Upper lobe of left lung (tissue), 6 donors: ENCODE results near the gene AKTIP. TPM values are rescaled to one million over a fixed set of nuclear protein-coding genes. Genes with fewer than 3 reads are reported as not detected.

Source experiments
- ATAC-seq, 2 donors: fragments of 200-7000 bp; cut with Tn5 transposase; one replicate each; pipeline ENCODE4 v1.9.1; 2022; ENCODE audit warnings: mild to moderate bottlenecking in 2 of 2, moderate library complexity in 2 of 2; ENCODE audit not compliant: low FRiP score in 2 of 2
- DNase-seq, 2 donors: peaks; one replicate each; pipeline ENCODE4 v3.0.0-alpha.2; 2019 to 2020
- H3K27ac ChIP-seq, 4 donors: fragments of 200-600 bp; sonication (generic); one replicate each; pipeline ENCODE4 v1.5.1; 2016 to 2019
- H3K27me3 ChIP-seq, 4 donors: fragments of 200-600 bp; sonication (generic); one replicate each; pipeline ENCODE4 v1.5.1; 2017 to 2019
- H3K36me3 ChIP-seq, 4 donors: fragments of 200-600 bp; sonication (generic); one replicate each; pipeline ENCODE4 v1.5.1; 2016 to 2019
- H3K4me1 ChIP-seq, 4 donors: fragments of 200-600 bp; sonication (generic); one replicate each; pipeline ENCODE4 v1.5.1; 2018 to 2019
- H3K4me3 ChIP-seq, 4 donors: fragments of 200-600 bp; sonication (generic); one replicate each; pipeline ENCODE4 v1.5.1; 2017 to 2019; ENCODE audit warnings: mild to moderate bottlenecking in 2 of 4, moderate library complexity in 1 of 4
- H3K9me3 ChIP-seq, 4 donors: fragments of 200-600 bp; sonication (generic); one replicate each; pipeline ENCODE4 v1.5.1; 2018 to 2019
- EP300 ChIP-seq, 4 donors: sonication (generic); formaldehyde crosslinking; IDR thresholded peaks; one replicate each; pipeline ENCODE4 v1.5.1; 2017; ENCODE audit warnings: antibody characterized with exemption in 4 of 4, control low read depth in 2 of 4
- POLR2A ChIP-seq, 4 donors: fragments of 450-650 bp; IDR thresholded peaks; one replicate each; pipeline ENCODE4 v1.5.1; 2016 to 2017; ENCODE audit warnings: antibody characterized with exemption in 4 of 4, mild to moderate bottlenecking in 2 of 4
- POLR2AphosphoS5 ChIP-seq, 2 donors: sonication (generic); formaldehyde crosslinking; IDR thresholded peaks; one replicate each; pipeline ENCODE4 v1.5.1; 2017; ENCODE audit warnings: antibody characterized with exemption in 2 of 2
- WGBS, 2 donors: methylation state at CpG; one replicate each; pipeline ENCODE4 v1.1.5; 2017 to 2018; 5-methylcytosine and 5-hydroxymethylcytosine counted together
- total RNA-seq, 6 donors: library from RNA; depleted of rRNA in 4 of 6; stranded (reverse); fragments of >200 nt in 4 of 6; gene quantifications; one replicate each; pipeline versions ENCODE4 v1.1.0 to v1.2.1, GENCODE V29; 2016 to 2021
- TF ChIP-seq, protein P1 (sequence below), 6 experiments: fragments of 450-650 bp in 4 of 6; fragments of 200-600 bp in 2 of 6; sonication (generic) in 2 of 6; IDR thresholded peaks; one replicate each; pipeline ENCODE4 v1.5.1; 2016 to 2019; ENCODE audit warnings: antibody characterized with exemption in 6 of 6
- donor health status: DM: no; HTN: no; CAD: no; lungs with moderate emphysema.
- donor health status: DM: no; HTN: yes; CAD: no; lungs with severe emphysema.

AKTIP gene
- total RNA-seq, 6 donors from 2014 or later: 35.6 to 61.3 (median 47.0) TPM

DNA sequence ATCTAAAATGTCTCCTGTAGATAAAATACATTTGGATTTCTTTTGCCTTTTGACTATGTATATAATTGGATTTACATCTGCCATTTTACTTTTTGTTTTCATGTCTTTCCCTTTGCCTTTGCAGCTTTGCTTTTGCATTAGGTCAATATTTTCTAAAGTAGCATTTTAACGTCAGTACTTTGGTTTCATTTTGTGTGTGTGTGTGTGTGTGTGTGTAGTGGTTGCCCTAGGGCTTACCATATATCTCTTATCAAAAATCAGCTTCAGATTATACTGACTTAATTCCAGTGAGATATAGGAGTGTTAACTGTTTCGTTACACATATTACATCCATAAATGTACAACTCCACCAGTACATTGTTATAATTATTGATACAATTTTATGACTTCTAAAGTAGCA lies 26.1 kb downstream of the AKTIP start:
- WGBS, 2 donors: 91 to 93% methylated on average over 2 of the region's 2 CpGs
- Histone ChIP-seq H3K27me3 (no peaks in the 10 kb centered on the region), H3K4me3 (no peak overlapping the region), H3K36me3 (peaks cover 25 to 90% (median 33%) of the 10 kb centered on the region in 4 donors), H3K27ac (no peak overlapping the region), H3K9me3 (no peaks in the 10 kb centered on the region), H3K4me1 (no peaks in the 10 kb centered on the region)
- ATAC-seq (no peak), DNase-seq (no peak)
- TF ChIP-seq POLR2A (IDR thresholded peaks at IDR 0.05): no peak
- no peak for TF ChIP-seq POLR2AphosphoS5 (IDR thresholded peaks at IDR 0.05)
- no peak for TF ChIP-seq EP300 (IDR thresholded peaks at IDR 0.05)
- TF ChIP-seq, protein P1, sequence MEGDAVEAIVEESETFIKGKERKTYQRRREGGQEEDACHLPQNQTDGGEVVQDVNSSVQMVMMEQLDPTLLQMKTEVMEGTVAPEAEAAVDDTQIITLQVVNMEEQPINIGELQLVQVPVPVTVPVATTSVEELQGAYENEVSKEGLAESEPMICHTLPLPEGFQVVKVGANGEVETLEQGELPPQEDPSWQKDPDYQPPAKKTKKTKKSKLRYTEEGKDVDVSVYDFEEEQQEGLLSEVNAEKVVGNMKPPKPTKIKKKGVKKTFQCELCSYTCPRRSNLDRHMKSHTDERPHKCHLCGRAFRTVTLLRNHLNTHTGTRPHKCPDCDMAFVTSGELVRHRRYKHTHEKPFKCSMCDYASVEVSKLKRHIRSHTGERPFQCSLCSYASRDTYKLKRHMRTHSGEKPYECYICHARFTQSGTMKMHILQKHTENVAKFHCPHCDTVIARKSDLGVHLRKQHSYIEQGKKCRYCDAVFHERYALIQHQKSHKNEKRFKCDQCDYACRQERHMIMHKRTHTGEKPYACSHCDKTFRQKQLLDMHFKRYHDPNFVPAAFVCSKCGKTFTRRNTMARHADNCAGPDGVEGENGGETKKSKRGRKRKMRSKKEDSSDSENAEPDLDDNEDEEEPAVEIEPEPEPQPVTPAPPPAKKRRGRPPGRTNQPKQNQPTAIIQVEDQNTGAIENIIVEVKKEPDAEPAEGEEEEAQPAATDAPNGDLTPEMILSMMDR (IDR thresholded peaks at IDR 0.05): no peak

- WGBS, 2 donors: 63 to 65% methylated on average over 6 of the region's 6 CpGs
- no peak for ATAC-seq
- Histone ChIP-seq H3K4me1 (no peaks in the 10 kb centered on the region), H3K36me3 (peaks cover 20 to 98% (median 67%) of the 10 kb centered on the region in 4 donors), H3K27me3 (no peaks in the 10 kb centered on the region), H3K9me3 (no peaks in the 10 kb centered on the region), H3K27ac (no peak overlapping the region), H3K4me3 (no peak overlapping the region)
- TF ChIP-seq POLR2AphosphoS5 (IDR thresholded peaks at IDR 0.05): no peak
- no peak for TF ChIP-seq POLR2A (IDR thresholded peaks at IDR 0.05)
- TF ChIP-seq, protein P1 (IDR thresholded peaks at IDR 0.05): no peak
- no peak for TF ChIP-seq EP300 (IDR thresholded peaks at IDR 0.05)
- no peak for DNase-seq
These were observed 37.3 kb downstream of the AKTIP start for GRCh38 chr16:53465606-53466280.

- H3K27me3 ChIP-seq: no peaks in the 10 kb centered on the region
- DNase-seq (no peak), ATAC-seq (no peak)
- H3K9me3 ChIP-seq: no peaks in the 10 kb centered on the region
- H3K4me3 ChIP-seq: no peak overlapping the region
- H3K4me1 ChIP-seq: no peaks in the 10 kb centered on the region
- WGBS, 2 donors: 87 to 95% methylated on average over 8 of the region's 8 CpGs
- H3K27ac ChIP-seq: no peak overlapping the region
- H3K36me3 ChIP-seq: peaks cover 29 to 96% (median 62%) of the 10 kb centered on the region in 4 donors
- TF ChIP-seq EP300 (IDR thresholded peaks at IDR 0.05): no peak
- no peak for TF ChIP-seq POLR2A (IDR thresholded peaks at IDR 0.05)
- TF ChIP-seq, protein P1 (IDR thresholded peaks at IDR 0.05): no peak
- TF ChIP-seq POLR2AphosphoS5 (IDR thresholded peaks at IDR 0.05): no peak
These were observed 44.4 kb downstream of the AKTIP start for GRCh38 chr16:53458635-53459034.

GRCh38 chr16:53457670-53458069 lies 45.3 kb downstream of the AKTIP start:
- 72 to 84% methylated on average over 2 of the region's 2 CpGs for WGBS, 2 donors
- ATAC-seq (peak; percentile 19 to 35), DNase-seq (peak in 1 of 2 donors; percentile 52)
- TF ChIP-seq, protein P1 (IDR thresholded peaks at IDR 0.05): no peak
- TF ChIP-seq EP300 (IDR thresholded peaks at IDR 0.05): no peak
- peak in 1 of 4 donors; percentile 13 for TF ChIP-seq POLR2A (IDR thresholded peaks at IDR 0.05)
- TF ChIP-seq POLR2AphosphoS5 (IDR thresholded peaks at IDR 0.05): peak in 1 of 2 donors; percentile 44
- H3K4me1 ChIP-seq: no peaks in the 10 kb centered on the region
- H3K9me3 ChIP-seq: no peaks in the 10 kb centered on the region
- no peak overlapping the region for H3K4me3 ChIP-seq
- H3K27me3 ChIP-seq: no peaks in the 10 kb centered on the region
- peaks cover 33 to 96% (median 58%) of the 10 kb centered on the region in 4 donors for H3K36me3 ChIP-seq
- H3K27ac ChIP-seq: peak overlapping the region in 3 of 4 donors; percentile 29 to 51 (median 49)

DNA sequence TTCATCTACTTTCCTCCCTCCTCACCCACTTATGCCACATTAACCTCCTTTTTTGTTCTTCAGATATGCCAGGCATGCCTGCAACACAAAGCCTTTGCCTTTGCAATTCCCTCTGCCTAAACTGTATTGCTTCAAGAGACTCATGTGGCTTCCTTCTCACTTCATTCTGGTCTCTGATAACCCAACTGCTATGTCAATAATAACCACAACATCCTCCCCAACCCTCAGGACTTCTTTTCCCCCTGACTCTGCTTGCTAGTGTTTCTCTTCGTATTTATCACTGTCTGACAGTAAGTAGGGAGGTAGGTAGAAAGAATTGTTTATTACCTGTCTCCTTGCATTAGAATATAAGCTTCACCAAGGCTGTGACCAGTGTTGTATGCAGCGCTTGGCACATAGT lies 46.4 kb downstream of the AKTIP start:
- Histone ChIP-seq H3K27ac (peak overlapping the region in 2 of 4 donors; percentile 29 to 49), H3K4me1 (no peaks in the 10 kb centered on the region)
- no peak for DNase-seq

More for the DNA sequence above, 46.4 kb downstream of the AKTIP start:
- peaks cover 30 to 97% (median 54%) of the 10 kb centered on the region in 4 donors for H3K36me3 ChIP-seq
- no peaks in the 10 kb centered on the region for H3K9me3 ChIP-seq
- WGBS, 2 donors: 77 to 89% methylated on average over 2 of the region's 2 CpGs
- TF ChIP-seq POLR2AphosphoS5 (IDR thresholded peaks at IDR 0.05) (no peak), POLR2A (IDR thresholded peaks at IDR 0.05) (no peak), EP300 (IDR thresholded peaks at IDR 0.05) (no peak)
- TF ChIP-seq, protein P1 (IDR thresholded peaks at IDR 0.05): no peak
- ATAC-seq: no peak
- H3K27me3 ChIP-seq: no peaks in the 10 kb centered on the region
- H3K4me3 ChIP-seq: no peak overlapping the region
